Mammary epithelial cell (primary cell): ENCODE data around the gene AGAP5.
"Not testable (repeated sequence)": the region's sequence is repeated elsewhere in the genome, so short reads cannot be mapped to it uniquely, and the experiment has no call there.

Source experiments
- EZH2 ChIP-seq: IDR thresholded peaks from 2 replicates; pipeline ENCODE4 v1.6.1; 2012; ENCODE audit warnings: low read length, inconsistent platforms, borderline replicate concordance
- TF ChIP-seq, protein P1 (sequence below), 2 donors: IDR thresholded peaks in 1 of 2; conservative IDR thresholded peaks in 1 of 2; 2 replicates each; pipeline ENCODE4 v1.5.1; 2011 to 2012; ENCODE audit warnings: inconsistent platforms in 2 of 2, low read length in 2 of 2, mild to moderate bottlenecking in 2 of 2, control low read depth in 1 of 2, low read depth in 1 of 2; ENCODE audit not compliant: insufficient read depth in 1 of 2; ENCODE audit errors: extremely low read depth in 1 of 2

DNA sequence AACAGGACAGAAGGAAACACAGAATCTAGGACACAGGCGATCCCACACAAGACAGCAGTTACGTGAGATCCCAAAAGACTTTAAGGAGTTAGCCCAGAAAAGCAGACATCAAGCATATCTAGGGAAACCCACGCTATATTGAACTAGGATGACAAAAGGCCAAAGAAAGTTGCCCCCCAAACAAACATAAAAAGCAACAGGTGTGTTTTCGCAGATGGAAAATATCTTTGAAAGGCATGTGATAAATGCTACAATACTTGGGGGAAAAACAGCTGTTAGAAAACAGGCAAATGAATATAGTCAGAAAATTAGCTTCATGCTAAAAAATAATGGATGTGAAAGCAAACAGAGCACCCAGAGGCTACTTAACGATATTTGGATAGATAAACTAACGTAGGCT, 7.2 kb downstream of the AGAP5 start:
- TF ChIP-seq, protein P1, sequence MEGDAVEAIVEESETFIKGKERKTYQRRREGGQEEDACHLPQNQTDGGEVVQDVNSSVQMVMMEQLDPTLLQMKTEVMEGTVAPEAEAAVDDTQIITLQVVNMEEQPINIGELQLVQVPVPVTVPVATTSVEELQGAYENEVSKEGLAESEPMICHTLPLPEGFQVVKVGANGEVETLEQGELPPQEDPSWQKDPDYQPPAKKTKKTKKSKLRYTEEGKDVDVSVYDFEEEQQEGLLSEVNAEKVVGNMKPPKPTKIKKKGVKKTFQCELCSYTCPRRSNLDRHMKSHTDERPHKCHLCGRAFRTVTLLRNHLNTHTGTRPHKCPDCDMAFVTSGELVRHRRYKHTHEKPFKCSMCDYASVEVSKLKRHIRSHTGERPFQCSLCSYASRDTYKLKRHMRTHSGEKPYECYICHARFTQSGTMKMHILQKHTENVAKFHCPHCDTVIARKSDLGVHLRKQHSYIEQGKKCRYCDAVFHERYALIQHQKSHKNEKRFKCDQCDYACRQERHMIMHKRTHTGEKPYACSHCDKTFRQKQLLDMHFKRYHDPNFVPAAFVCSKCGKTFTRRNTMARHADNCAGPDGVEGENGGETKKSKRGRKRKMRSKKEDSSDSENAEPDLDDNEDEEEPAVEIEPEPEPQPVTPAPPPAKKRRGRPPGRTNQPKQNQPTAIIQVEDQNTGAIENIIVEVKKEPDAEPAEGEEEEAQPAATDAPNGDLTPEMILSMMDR (conservative IDR thresholded peaks at IDR 0.05 in 1 of 2, IDR thresholded peaks at IDR 0.05 in 1 of 2; ENCODE audit: extremely low read depth in 1 of 2, insufficient read depth in 1 of 2, low read depth in 1 of 2, low read length in 2 of 2) = not testable (repeated sequence)
- not testable (repeated sequence) for TF ChIP-seq EZH2
